Mammary epithelial cell (primary cell): ENCODE results near the gene PDE3B.

Source experiments
- CTCF ChIP-seq, 2 donors: IDR thresholded peaks in 1 of 2; conservative IDR thresholded peaks in 1 of 2; 2 replicates each; pipeline ENCODE4 v1.5.1; 2011 to 2012; ENCODE audit warnings: inconsistent platforms in 2 of 2, low read length in 2 of 2, mild to moderate bottlenecking in 2 of 2, control low read depth in 1 of 2, low read depth in 1 of 2; ENCODE audit not compliant: insufficient read depth in 1 of 2; ENCODE audit errors: extremely low read depth in 1 of 2
- EZH2 ChIP-seq: IDR thresholded peaks from 2 replicates; pipeline ENCODE4 v1.6.1; 2012; ENCODE audit warnings: low read length, inconsistent platforms, borderline replicate concordance

GRCh38 chr11:14826600-14826999 is 183.0 kb downstream of the PDE3B start:
- no peak for TF ChIP-seq EZH2
- TF ChIP-seq CTCF (conservative IDR thresholded peaks at IDR 0.05 in 1 of 2, IDR thresholded peaks at IDR 0.05 in 1 of 2; ENCODE audit: extremely low read depth in 1 of 2, insufficient read depth in 1 of 2, low read depth in 1 of 2, low read length in 2 of 2): no peak
